NCI-H2196 (cell line): ENCODE results near the gene FGF9.

Source experiments
- DNase-seq: peaks from one replicate; lab custom pipeline; 2025; ENCODE audit not compliant: unreplicated experiment; lab: John Stamatoyannopoulos, UW

Gene FGF9

DNA sequence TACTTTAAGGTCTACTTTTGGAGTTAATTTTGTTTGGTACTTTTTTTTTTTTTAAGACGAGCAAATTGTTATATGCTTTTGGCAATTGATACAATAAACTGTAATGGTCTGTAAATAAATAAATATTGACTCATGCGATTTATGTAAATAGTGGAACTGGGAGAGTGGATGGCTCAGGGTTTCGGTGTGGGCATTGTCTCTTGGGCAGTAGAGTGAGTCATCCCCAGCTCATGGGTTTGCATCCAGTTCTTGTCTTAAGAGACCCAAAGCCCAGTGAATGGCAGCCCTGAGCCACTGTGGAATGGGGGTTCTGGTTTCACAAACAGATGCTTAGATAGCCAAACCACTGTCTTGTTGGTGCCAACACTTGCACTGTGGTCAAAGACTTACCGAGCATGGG lies 33.0 kb downstream of the FGF9 start:
- peak; percentile 29 for DNase-seq

DNA sequence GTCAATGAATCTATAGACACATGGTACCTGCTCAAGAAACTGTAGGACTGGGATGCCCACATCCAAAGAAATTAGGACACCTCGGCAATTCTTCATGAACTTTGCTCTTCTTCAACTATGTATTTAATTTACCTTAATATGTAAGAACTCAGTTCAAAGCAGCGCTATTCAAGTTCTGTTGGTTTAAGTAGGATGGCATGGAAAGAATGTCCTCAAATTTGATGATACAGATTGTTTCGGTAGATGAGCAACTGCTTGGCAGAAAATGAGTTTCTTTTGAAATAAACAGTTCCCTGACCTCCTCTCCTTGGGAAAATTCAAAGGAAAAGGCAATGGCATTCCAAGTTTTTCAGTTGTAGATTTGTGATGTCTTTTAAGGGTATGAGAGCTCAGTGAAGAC lies 36.7 kb downstream of the FGF9 start:
- no peak for DNase-seq

DNA sequence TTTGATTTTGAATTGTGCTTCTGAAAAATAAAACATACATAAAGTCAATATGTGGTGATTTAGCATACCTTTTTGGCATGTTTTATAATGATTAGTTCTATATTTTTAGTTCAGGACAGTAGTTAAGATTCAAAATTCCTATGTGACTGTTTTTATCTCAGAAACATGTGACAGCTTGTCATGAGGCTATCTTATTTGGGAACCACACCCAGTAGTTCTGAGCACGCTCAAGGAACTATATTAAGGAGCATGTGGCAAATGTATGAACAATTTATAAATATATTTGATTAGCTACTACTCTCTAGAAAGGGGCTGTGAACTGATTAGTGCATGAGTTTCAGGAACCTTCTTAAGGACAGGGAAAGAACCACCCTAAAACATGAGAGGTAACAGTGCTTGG lies 38.8 kb downstream of the FGF9 start:
- DNase-seq = no peak

DNA sequence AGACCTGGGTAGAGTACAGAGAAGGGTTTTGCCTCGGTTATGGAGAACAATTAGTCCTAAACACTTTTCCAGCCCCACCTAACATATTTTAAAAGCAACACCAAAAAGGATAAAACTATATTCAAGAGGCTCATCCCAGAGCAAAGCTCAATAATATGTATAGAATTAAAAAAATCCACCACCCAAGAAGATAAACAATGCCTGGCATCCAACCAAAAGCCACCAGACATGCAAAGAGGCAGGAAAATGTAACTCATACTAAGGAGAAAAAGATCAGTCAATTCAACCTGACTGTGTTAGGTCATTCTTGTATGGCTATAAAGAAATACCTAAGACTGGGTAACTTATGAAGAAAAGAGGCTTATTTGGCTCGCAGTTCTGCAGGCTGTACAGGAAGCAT lies 39.3 kb downstream of the FGF9 start:
- DNase-seq = no peak

DNA sequence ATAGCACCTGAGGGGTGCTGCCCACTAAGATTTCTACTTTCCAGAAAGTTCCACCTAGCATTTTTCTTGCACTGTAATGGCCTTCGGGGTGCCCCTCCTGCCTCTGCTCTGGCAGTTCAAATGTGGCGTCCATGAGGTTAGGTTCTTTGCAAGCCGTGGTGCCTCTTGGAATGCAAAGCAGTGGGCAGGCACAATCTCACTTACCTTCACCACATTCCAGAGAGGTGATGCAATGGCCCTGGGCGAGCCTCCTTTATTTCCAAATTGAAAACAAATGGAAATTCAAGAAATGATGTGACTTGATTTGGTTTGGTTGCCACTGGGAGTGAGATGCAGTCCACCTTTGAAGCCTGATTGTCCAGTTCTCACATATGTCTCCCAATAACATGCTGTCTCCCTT lies 46.9 kb downstream of the FGF9 start:
- DNase-seq = no peak

DNA sequence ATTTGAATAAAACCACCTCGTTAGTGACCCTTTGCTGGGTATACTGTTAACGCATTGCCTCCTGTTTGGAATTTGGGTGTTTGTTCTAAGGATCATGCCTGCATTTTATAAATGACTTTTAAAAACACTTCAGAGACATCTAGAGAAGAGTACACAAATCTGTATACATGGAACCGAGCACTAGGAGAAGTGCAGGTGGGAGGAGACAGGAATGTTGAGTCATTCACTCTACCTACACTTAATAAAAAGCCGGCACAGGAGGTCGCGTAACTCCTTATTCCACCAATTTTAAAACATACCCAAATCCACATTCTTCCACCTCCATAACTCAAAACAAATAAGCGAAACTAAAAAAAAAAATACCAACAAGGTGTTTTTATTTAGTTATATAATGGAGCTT lies 48.6 kb downstream of the FGF9 start:
- no peak for DNase-seq

DNA sequence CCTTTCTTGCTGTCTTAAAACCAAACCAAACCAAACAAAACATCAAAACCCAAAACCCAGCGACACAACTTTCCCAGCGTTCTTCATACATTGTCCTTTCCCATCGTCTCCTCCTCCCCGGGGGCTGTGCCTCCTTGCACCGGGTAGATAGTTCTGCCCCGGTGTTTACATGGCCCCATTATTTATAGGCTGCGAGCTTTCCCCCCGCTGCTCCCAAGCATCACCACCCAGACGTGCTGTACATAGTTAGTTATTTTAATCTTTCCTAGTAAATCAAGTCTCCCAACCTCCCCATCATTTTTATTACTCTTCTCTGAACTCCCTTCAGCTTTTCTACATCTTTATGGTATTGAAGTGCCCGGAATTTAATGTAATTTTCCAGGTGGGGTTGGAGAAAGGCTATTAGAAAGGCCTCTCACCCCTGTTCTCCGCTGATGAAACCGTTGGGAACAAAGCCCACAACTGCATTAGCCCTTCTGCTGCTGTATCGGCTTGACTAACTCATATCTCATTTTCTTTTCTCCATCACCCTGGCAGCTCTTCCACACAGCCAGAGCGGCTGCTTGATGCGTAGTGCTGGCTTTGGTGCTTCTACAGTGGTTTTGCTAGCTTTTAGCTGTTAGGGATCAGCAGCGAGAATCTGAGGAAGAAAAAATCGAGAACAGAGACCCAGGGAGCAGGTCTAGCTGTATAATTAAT lies 53.1 kb downstream of the FGF9 start:
- DNase-seq = no peak

DNA sequence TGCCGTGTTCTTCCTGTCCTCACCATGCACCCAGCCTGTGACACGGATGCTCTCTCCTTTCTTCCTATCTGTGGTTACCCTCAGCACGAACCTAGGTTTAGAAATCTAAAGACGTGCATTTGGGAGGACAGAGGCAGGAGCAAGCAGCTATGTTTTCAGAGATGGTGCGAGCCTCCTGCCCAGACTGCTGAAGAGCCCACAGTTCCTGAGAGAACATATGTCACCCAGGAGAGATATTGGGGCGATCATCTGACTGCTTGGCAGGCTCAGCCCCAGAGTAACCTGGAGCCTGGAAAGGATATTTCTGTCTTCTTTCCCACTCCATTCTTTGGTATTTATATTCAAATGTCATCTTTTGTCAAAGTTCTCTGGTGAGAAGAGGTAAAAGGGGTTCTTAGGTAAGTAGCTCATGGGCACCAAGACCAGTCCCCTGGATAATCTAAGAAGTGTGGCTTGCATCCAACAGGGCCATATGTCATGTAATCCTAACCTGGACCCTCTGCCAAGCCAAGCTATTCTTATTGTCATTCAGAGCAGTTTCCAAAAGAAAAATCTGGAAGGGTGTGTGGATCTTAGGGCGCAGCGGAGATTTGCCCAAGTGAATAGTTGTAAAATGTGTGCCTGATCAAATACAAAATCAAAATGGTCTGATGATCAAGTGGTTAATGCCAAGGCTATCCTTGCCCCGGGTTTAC lies 59.5 kb downstream of the FGF9 start:
- no peak for DNase-seq

DNA sequence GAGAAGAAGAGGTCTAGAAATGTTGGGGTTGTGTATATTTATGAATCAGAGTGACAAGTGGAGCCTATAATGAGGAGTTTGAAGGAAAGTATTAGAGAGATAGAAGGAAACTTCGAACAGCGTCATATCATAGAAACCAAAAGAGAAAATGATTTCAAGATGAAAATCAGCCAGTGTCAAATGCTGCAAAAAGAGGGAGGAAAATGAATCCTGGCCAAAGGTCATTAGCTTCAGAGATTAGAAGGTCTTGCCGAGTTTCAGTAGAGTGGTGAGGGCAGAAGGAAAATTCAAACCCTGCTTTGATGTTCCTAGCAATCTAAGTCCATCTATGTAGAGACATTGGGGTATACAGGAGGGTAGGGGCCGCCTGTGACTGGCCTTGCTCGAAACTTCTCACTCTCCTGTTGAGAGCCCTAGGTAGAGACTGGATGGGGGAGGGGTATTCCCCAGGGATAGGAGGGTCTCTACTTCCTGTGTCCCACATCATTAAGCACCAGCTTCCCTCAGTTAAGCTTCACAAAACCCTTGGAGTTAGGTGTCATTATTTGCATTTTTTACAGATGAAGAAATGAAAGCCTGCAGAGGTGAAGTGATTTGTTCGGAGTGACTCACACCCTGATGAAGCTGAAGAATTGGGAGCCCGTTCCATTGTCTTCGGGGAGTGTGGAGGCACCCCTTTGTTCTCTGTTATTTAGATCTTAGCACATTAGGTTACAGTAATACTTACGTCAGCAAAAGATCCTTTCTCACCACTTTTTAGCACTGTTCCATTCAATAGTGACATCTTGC lies 62.8 kb downstream of the FGF9 start:
- no peak for DNase-seq

DNA sequence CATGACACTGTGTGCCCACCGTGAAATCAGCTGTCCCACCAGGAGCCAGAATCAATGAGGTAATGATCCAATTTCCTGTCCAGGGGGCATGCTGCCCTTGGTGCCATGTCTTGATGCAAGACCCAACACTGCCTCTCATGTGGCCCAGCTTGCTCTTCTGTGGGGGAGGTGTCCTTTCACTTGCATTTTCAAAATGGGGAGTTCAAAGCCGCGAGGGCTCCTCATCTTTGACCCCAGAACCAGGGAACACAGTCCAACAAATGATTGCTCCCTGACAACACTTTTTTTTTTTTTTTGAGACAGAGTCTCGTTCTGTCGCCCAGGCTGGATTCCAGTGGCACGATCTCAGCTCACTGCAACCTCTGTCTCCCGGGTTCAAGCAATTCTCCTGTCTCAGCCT lies 64.1 kb downstream of the FGF9 start:
- DNase-seq = no peak

DNA sequence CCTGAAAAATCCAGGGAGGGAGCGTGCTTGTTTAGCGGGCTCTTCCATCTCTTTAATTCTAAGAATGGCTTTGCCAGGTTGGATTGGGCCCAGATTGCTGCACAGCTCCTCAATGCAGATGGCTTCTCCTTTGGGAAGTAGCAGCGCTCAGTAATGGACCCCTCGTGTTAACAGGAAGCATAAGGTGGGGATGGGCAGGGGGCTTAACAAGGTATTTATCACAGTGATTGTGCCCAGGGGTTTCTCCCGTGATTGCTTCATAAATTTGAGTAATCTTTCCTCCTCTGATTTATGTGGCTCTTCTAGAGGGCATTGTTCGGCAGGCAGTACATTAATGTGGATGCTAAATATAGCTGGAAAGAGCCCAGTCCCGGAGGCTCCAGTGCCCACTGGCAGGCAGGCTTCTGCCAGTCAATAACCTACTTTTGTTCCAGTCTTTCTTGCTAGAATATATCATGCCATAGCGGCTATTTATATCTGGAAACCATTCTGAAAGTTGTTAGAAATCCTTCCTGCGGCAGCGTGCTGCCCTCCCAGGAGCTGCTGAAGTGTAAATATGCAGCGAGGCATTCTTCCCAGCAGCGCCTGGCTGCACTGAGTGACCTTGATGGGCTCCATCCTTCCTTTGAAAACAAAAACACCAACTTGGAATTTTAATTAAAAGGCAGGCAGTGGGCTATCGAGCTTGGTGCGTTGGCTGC lies 65.0 kb downstream of the FGF9 start:
- no peak for DNase-seq

DNA sequence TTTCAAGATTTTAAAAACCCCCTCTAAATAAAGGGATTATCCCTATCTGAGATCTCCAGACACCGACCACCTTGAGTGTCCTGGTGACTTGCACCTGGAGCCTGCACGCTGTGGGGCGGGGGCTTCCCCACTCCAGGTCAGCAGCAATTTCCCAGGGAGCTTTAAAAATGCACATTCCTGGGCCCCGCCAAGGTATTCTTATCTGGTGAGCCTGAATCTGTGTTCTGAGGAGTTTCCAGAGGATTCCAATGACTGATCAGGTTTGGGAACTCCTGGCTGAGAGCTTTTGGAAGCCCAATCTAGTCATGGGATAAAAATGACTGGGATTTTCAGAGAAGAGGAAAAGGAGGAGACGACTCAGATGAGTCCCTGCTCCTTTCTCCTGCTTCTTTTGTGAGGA lies 66.1 kb downstream of the FGF9 start:
- DNase-seq = no peak

DNA sequence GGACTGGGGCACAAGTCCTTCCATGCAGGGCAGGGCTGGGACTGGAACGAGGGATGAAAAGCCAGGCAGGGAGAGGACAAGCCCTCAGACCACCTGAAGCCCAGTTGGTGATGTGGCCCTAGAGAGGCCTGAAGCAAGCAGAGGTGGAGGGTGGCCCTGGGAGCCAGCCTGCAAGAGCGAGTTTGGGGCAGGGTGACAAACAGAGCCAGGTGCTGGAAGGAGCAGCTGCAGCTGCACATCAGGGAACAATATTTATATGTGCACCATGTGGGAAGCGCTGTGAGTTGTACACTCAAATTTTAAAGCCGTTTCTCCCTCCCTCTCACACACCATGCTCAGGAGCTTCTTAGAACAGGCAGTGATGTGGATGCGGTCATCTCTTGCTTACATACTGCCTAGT lies 67.8 kb downstream of the FGF9 start:
- DNase-seq = no peak

DNA sequence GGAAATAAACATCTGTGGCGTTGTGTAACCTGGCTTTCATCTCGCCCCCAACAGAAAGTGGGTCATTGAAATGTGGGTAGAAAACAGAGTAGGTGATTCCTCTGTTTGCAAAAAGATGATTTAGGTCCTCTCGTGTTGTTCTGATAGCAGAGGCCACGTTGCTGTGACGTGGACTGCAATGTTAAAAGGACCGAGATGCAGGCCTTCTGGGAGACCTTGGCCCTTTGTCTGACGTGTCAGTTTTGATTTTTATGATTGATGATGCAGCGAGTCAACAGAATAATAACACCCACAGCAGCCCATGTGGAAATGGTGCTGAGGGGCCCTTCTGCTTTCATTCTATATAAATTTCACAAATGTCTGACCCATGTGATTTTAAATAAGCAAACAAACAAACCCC lies 68.9 kb downstream of the FGF9 start:
- DNase-seq = no peak

DNA sequence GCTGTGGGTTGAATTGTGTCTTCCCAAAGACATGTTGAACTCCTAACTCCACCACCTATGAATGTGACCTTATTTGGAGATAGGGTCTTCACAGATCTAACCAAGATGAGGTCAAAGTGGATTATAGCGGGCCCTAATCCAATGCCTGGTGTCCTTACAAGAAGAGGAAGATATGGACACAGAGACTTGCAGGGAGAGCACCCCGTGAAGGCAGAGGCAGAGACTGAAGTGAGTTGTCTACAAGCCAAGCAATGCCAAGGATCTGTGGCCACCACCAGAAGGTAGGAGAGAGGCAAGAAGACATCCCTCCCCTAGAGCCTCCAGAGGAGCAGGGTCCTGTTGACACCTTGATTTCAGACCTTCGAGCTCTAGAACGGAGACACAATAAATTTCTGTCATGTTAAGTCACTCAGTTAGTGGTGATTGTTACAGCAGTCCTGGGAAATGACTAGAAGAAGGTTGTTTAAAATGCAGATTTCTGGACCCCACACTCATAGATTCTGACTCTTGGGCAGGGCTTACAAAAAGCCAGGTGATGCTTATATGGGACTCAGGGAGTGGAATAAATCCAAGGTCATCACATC lies 70.6 kb downstream of the FGF9 start:
- DNase-seq = no peak

DNA sequence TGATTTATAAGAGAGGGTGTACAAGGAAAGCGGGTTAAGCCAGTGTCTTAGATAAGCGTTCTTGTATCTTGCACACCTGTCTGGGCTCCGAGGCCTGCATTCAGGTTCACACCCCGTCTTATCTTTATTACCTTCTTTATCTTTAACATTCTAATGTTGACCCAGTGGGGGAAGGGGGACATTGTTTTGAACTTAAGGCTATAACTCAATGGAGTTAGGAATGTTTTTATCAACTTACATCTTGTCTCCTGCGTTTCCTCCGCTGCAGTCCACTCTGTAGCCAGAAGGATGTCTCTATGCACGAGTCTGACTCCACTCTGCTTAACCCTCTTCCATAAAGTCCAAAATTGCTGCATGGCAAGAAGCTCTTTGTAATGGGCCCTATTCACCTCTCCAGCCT lies 71.2 kb downstream of the FGF9 start:
- DNase-seq = no peak

DNA sequence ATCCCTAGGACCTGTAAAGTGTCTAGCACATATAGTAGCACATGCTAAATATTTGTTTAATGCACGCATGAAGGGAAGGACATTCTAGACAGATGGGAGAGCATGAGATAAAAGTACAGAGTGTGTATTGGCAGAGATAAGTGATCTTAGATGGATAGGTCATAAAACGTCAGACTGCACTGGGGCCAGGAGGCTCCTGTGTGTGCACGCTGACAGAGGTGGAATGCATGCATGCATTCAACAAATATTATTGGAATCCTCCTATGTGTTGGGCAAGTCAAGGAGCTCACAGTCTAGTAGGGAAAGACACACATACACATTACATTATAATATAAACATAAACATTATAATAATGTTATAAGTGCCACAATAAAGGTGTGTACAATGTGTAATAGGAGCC lies 73.3 kb downstream of the FGF9 start:
- DNase-seq = no peak

DNA sequence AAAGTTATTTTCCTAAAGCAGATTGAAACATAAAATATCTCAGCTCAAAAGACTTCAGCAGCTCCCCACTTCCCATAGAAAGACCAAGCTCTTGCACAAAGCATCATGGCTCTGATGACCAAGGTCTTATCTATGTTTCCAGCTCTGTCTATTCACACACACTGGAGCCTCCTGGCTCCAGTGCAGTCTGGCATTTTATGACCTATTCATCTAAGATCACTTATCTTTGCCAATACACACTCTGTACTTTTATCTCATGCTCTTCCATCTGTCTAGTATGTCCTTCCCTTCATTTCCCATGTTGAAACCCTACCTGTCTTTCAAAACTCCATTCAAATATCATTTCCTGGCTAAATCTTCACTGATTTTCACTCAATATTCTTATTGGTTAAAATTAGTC lies 74.4 kb downstream of the FGF9 start:
- no peak for DNase-seq

DNA sequence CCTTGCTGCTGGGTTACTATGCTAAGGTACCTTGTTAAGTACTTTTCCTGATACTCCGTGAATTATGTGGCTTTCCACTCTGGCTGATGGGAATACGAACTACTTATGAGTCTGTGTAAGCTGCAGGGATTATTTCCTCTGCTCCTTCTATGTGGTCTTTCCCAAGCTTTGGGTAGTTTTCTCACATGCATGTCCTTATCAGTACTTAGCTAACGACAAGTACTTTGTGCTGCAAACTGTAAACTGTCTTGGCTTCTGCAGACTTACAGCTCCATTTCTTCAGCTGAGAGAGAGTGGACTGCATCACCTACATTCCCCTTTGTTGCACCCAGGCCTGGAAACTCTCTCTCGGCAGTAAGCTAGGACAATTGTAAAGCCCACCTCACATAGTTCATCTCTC lies 76.6 kb downstream of the FGF9 start:
- no peak for DNase-seq

DNA sequence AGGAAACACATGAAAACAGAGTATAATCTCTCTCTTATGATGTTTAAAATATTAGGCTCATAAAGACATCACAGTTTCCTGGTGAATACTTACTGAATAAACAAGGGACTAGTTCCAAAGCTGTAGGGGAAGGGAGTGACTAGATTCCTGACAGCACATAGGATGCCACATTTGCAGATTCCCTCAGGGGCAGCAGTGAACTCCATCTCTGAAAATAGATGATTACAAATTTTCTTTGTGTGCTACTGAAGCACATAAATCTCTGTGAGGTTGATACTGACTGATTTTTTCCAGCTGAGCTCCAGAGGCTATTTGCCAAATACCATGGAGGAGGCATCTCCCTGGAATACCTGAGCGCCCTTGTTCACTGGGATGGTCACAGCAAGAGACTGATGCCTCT lies 77.3 kb downstream of the FGF9 start:
- no peak for DNase-seq

DNA sequence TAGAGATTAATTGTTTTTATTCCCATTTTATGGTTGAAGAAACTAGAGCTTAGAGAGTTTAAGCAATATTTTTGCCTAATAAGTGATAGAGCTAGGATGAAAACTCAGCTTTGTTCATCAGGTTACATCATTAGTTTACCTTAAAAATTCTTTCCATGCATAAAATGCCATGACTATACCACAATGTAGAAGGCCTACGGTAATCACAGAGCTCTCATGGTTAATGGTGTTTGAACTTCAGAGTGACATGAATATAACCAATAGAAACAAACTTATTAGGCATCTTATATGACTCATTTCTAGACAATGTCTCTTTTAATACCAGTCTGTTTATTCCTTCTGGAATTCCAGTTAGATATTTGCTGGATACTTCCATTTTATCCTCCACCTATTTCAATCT lies 78.5 kb downstream of the FGF9 start:
- no peak for DNase-seq
